GM19238 (cell line): Measurements from ENCODE around the gene CDK14.
"Not testable (repeated sequence)": the region's sequence is repeated elsewhere in the genome, so short reads cannot be mapped to it uniquely, and the experiment has no call there.

Experiments used
- DNase-seq: peaks from one replicate; pipeline ENCODE4 v3.0.0; 2011; ENCODE audit warnings: low spot score; ENCODE audit not compliant: insufficient read length

CDK14 gene

DNA sequence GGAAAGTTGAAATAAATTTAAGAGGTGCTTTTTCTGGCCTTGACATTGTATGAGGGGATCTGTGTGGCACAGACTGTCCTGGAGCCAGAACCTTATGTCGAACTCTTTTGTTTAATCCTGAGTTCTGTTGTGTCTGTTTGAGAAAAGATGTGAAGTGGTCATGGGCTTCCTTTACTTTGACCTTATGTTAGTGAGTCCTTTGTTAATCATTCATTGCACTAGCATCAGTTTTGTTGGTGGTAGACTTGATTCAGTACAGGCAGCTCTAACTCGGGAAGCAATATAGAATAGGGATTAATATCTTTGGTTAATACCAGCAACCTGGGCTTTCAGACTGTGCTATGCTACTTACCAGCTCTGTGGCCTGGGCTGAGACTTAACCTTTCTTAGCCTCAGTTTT is 544.2 kb downstream of the CDK14 start:
- no peak for DNase-seq

- no peak for DNase-seq
Observed at GRCh38 chr7:91140982-91141381, 544.9 kb downstream of the CDK14 start.

- DNase-seq = no peak
Observed at GRCh38 chr7:91142743-91143142, 546.6 kb downstream of the CDK14 start.

GRCh38 chr7:91149341-91150246 is 553.5 kb downstream of the CDK14 start:
- no peak for DNase-seq

GRCh38 chr7:91151916-91152315 is 555.8 kb downstream of the CDK14 start:
- no peak for DNase-seq

DNA sequence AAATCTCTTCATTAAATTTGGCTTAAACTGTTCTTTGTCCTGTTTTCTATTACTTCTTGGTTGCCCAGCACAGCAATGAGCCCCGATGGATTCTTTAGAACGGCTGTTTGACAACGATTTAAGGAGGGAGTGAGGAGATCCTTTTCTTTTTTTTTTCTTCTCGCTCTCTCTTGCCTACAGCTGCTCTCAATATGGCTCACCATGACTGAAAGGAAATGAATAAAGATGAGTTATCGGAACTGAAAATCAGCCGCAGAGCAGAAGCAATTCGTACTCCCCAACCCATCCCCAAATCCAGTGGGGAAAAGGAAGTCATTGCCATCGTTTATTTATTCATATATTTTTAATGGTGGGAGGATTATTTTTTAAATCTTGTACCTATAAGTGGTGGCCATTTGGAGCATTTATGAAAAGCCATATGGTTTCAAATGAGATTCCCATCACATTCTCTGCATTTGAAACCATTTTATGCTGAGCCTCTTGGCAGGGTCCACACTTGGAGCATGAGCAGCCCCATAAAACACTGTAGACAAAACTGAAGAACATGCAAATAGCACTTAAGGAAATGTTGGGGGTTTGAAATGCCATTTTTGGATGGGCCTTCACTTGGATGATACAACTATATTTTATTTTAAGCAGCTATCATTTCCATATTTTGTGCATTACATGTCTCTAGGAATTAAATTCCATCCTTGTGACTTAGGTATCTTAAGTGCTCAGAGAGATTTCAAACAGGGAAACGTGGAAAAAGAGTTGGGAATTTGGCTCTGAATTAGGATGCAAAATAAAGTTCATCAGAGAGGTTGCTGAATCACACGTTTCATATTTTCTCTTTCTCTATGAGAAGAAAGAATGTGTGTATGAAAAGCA is 560.4 kb downstream of the CDK14 start:
- no peak for DNase-seq

DNA sequence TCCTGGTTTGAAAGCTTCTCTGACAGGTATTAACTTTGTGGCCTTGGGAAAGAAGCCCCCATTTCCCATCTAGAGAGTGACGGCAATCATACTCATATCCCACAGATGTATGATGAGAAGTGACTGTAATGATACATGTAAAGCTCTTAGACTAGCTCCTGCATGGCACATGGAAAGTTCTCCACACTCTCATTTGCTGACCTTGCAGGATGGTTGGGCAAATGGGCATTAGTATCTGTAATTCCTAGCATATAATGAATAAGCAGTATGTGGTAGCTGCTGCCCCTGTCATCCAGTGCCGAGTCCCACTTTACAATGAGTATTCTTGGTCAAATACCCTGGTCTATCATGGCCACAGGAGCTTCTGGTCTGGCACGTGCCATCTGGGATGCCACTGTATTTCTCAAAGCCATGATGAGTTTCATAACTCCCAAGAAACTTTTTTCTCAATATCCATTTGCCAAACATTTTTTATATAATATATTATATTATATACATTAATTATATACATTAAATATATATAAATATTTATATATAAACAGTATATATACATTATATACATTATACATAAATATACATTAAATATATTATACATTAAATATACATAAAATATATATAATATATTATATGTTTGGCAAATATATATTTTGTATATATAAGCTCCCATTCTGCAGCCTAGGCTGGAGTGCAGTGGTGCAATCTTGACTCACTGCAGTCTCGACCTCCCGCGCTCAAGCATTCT is 561.6 kb downstream of the CDK14 start:
- DNase-seq = no peak

GRCh38 chr7:91162436-91162835 is 566.3 kb downstream of the CDK14 start:
- DNase-seq = no peak

- DNase-seq = no peak
Observed at GRCh38 chr7:91164506-91164905, 568.4 kb downstream of the CDK14 start.

- peak; percentile 21 for DNase-seq
Observed at GRCh38 chr7:91165006-91165845, 569.1 kb downstream of the CDK14 start.

- no peak for DNase-seq
Observed at GRCh38 chr7:91165846-91166230, 569.7 kb downstream of the CDK14 start.

- DNase-seq = no peak
Observed at GRCh38 chr7:91168871-91169829, 573.0 kb downstream of the CDK14 start.

DNA sequence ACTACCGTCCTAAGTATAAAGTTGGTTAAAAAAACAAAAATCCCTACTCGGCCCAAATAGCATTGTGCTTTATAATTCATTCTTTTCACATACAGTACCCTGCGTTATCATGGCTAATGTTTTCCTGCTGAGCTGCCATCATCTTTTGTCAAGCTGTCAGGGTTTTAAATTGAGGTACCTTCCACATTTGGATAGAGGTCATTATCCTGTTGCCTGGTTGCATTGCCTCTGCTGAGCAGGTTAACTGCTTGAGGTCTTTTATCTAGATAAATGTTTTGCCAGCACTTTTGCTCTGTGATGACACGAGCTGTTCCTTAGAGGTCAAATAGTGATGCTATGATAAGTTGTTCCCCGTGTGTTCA is 573.7 kb downstream of the CDK14 start:
- DNase-seq = no peak

- DNase-seq = not testable (repeated sequence)
Observed at GRCh38 chr7:91173265-91173664, 577.1 kb downstream of the CDK14 start.

DNA sequence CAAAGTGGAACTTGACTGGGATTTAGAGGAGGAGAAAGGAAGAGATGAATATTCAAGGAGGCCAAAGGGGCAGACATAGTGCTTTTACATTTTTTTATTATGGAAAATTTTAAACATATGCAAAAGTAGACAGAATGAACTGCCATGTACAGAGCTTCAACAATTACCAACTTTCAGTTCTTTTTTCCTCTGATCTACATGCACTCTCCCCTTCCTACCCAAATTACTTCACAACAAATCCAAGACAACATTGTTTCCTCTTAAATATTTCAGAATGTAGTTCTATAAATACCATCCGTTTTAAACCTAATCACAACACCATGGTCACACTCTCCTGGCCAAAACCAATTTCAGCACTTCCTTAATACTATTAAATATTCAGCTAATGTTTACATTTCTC is 584.6 kb downstream of the CDK14 start:
- DNase-seq = no peak

- no peak for DNase-seq
Observed at GRCh38 chr7:91181949-91182348, 585.8 kb downstream of the CDK14 start.

GRCh38 chr7:91182819-91183764 is 587.0 kb downstream of the CDK14 start:
- DNase-seq = no peak

- no peak for DNase-seq
Observed at GRCh38 chr7:91185771-91186170, 589.6 kb downstream of the CDK14 start.

DNA sequence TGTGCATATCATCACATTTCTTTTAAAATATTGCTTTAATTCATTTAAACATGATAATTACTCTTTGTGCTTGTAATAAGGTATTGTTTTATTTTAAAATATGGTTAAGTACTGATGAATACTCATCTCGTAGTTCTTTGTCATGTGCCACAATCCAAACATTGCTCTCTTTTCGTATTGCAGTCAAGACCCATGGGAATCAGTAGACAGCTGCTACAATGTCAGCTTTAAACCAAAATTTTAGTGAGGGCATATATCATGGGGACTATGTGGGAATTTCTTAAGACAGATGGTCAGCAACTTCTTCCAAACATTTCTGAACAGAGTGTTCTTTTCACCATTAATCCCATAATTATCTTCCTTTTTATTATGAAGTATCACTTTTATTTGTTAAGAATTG is 590.9 kb downstream of the CDK14 start:
- no peak for DNase-seq
